Activated CD8-positive, alpha-beta memory T cell treated with anti-CD3 and anti-CD28 coated beads for 4 hours (primary cell): ENCODE measurements around the gene PTPN4.
"Not testable (repeated sequence)": the region's sequence is repeated elsewhere in the genome, so short reads cannot be mapped to it uniquely, and the experiment has no call there.

ENCODE experiments used
- DNase-seq, 2 donors: peaks; one replicate each; pipeline ENCODE4 v3.0.0-alpha.2; 2020; ENCODE audit warnings: low read depth in 2 of 2

PTPN4 gene

GRCh38 chr2:119940856-119941255, 181.1 kb downstream of the PTPN4 start:
- no peak for DNase-seq

GRCh38 chr2:119941388-119941787, 181.7 kb downstream of the PTPN4 start:
- DNase-seq, result no peak

GRCh38 chr2:119941981-119942513, 182.3 kb downstream of the PTPN4 start:
- no peak for DNase-seq

GRCh38 chr2:119943058-119943457, 183.3 kb downstream of the PTPN4 start:
- no peak for DNase-seq

- no peak for DNase-seq
Observed at GRCh38 chr2:119947535-119947934, 187.8 kb downstream of the PTPN4 start.

- no peak for DNase-seq
Observed at GRCh38 chr2:119950966-119951365, 191.2 kb downstream of the PTPN4 start.

- DNase-seq, result no peak
Observed at GRCh38 chr2:119958670-119959268, 199.0 kb downstream of the PTPN4 start.

- no peak for DNase-seq
Observed at GRCh38 chr2:119960821-119961220, 201.1 kb downstream of the PTPN4 start.

- DNase-seq, result no peak
Observed at GRCh38 chr2:119981896-119982295, 222.2 kb downstream of the PTPN4 start.

- no peak for DNase-seq
Observed at GRCh38 chr2:119982506-119982905, 222.8 kb downstream of the PTPN4 start.

GRCh38 chr2:119983108-119983507, 223.4 kb downstream of the PTPN4 start:
- DNase-seq, result no peak

- no peak for DNase-seq
Observed at GRCh38 chr2:119996148-119996547, 236.4 kb downstream of the PTPN4 start.

- DNase-seq, result not testable (repeated sequence)
Observed at GRCh38 chr2:119996896-119997891, 237.5 kb downstream of the PTPN4 start.

GRCh38 chr2:120001471-120001870, 241.7 kb downstream of the PTPN4 start:
- DNase-seq, result no peak

- no peak for DNase-seq
Observed at GRCh38 chr2:120004254-120004653, 244.5 kb downstream of the PTPN4 start.

- no peak for DNase-seq
Observed at GRCh38 chr2:120005834-120006521, 246.3 kb downstream of the PTPN4 start.

- no peak for DNase-seq
Observed at GRCh38 chr2:120007851-120008250, 248.1 kb downstream of the PTPN4 start.

- no peak for DNase-seq
Observed at GRCh38 chr2:120012363-120012762, 252.6 kb downstream of the PTPN4 start.

GRCh38 chr2:120012771-120013596, 253.3 kb downstream of the PTPN4 start, which contains the start of gene EPB41L5:
Gene EPB41L5 (plus strand): TSS chr2:120013077. CDS start chr2:120019085, 6,008 bp downstream.
- peak; percentile 59 for DNase-seq

GRCh38 chr2:120013597-120014223, 254.0 kb downstream of the PTPN4 start:
- no peak for DNase-seq
